Left lobe of liver (tissue), 2 donors: Measurements from ENCODE around the gene SLC26A8. TPM values are rescaled to one million over a fixed set of nuclear protein-coding genes. Genes with fewer than 3 reads are reported as not detected.
"Not testable (repeated sequence)": the region's sequence is repeated elsewhere in the genome, so short reads cannot be mapped to it uniquely, and the experiment has no call there.

Experiments
- ATAC-seq: fragments of 200-7000 bp; cut with Tn5 transposase; one replicate; pipeline ENCODE4 v1.9.1; 2020; ENCODE audit warnings: mild to moderate bottlenecking, moderate library complexity
- DNase-seq: peaks from one replicate; pipeline ENCODE4 v3.0.0-alpha.2; 2020; ENCODE audit warnings: low spot score
- total RNA-seq: library from RNA; stranded (reverse); gene quantifications from one replicate; pipeline ENCODE4 v1.2.1, GENCODE V29; 2021
- donor health status: DM: no; HTN: no; CAD: no; lungs with moderate emphysema.
- donor health status: DM: no; HTN: yes; CAD: no.

SLC26A8 gene
- total RNA-seq, 1 donor from 2014 or later: 0.30 TPM

DNA sequence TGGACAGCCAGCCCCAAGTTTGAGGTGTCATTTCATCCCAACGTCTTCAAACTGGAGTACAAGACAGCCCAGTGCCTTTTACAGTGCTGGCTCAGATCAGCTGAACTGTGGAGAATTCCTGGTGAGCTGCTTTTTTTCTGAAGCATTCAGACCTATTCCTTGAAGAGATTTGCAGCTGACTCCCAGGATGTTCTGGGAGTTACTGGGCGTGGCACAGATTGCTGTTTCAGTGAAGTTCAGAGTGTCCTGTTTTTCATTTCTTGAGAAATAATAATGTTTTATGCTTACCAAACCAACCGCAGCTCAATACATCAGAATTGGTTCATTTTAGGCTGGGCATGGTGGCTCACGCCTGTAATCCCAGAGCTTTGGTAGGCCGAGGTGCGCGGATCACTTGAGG is 70.1 kb downstream of the SLC26A8 start:
- DNase-seq (no peak), ATAC-seq (no peak)

GRCh38 chr6:35948725-35949124 is 75.7 kb downstream of the SLC26A8 start:
- ATAC-seq (peak; percentile 74), DNase-seq (no peak)

DNA sequence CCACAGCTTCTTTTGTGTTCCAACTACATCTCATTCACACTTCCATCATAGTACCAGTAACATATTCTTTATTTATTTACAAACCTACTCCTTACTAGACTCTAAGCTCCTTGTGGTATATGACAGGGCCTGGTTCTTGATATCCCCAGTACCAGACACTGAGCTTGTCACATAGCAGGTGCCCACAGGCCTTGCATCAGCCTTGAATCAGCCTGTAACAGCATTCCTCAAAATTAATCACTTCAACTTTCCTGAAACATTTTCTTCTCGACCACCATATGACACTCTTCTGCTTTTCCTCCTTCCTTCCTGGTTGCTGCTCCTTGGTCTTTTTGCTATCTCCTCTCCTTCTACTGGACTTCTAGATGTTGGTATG is 78.8 kb downstream of the SLC26A8 start:
- ATAC-seq (no peak), DNase-seq (no peak)

DNA sequence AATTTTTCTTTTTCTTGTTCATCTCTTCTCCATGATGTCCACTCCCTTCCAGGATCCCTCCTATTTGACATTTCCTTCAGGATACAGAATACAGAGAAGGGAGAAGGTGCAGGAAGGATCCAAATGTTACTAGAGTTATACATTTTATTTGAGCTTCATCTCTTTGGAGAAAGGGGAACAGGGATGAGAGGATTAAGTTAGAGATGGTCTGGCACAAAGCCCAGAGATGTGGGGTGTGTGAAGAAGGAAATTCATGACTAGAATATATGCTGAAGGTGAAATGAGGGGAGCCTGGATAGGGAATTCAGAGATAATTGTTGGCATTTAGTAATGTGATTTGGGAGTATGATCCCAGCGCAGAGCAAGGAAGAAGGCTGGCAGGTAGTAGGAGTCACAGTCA is 81.1 kb downstream of the SLC26A8 start:
- ATAC-seq: no peak
- DNase-seq: no peak

DNA sequence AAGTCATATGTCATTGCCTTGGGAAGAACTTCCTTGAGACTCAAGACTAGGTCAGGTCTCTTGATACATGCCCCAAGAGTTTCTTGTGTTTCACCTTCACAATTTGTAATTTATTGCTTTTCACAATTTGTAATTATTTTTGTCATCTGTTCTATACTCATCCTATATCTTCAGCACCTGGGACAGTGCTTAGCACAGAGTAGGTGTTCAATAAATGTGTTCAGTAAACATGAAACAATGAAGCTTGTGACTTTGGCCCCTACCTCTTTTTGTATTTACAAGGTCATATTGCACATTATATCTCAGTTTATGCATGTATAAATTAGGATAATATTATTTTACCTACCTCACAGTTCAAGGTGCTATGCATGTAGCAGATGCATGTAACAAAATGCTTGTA is 82.1 kb downstream of the SLC26A8 start:
- no peak for ATAC-seq
- DNase-seq: no peak

- ATAC-seq, DNase-seq: not testable (repeated sequence)
These were observed 83.3 kb downstream of the SLC26A8 start for GRCh38 chr6:35941170-35941569.

GRCh38 chr6:35940014-35940413 is 84.4 kb downstream of the SLC26A8 start:
- DNase-seq: not testable (repeated sequence)

GRCh38 chr6:35939259-35939658 is 85.2 kb downstream of the SLC26A8 start:
- ATAC-seq, DNase-seq: not testable (repeated sequence)

More at GRCh38 chr6:35940014-35940413, 84.4 kb downstream of the SLC26A8 start:
- not testable (repeated sequence) for ATAC-seq

DNA sequence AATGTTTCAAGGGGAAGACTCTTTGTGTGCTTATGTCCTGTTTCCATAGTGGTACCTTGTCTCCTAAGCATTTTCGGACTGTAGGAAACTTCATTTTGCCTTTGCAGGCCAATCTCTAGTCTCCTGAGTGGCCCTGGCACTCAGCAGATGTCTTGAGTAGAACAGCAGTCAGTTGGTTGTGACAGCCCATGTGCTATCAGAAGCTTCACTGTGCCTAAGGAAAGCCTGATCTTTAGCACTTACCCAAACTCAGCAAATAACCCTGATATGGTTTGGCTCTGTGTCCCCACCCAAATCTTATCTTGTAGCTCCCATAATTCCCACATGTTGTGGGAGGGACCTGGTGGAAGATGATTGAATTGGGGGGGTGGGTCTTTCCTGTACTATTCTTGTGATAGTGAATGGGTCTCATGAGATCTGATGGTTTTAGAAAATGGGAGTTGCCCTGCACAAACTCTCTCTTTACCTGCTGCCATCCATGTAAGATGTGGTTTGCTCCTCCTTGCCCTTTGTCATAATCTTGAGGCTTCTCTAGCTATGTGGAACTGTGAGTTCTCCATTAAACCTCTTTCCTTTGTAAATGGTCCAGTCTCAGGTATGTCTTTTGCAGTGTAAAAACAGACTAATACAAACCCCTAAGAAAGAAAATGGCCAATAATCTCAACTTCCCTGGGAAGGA is 87.6 kb downstream of the SLC26A8 start:
- ATAC-seq: no peak
- DNase-seq: no peak

DNA sequence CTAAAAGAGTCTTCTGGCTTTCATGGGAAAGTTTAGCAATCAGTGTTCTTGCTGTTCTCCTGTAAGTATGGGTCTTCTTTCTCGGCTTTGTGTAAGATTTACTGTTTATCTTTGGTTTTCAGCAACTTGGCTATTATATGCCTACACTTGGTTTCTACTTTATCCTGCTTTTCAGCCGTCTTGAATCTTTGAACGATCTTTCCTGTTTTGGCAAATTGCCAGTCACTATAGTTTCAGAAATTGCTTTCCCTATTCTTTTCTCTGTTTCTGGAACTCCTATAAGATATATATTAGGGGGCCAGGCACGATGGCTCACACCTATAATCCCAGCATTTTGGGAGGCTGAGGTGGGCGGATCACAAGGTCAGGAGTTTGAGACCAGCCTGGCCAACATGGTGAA is 89.0 kb downstream of the SLC26A8 start:
- DNase-seq (no peak), ATAC-seq (no peak)

DNA sequence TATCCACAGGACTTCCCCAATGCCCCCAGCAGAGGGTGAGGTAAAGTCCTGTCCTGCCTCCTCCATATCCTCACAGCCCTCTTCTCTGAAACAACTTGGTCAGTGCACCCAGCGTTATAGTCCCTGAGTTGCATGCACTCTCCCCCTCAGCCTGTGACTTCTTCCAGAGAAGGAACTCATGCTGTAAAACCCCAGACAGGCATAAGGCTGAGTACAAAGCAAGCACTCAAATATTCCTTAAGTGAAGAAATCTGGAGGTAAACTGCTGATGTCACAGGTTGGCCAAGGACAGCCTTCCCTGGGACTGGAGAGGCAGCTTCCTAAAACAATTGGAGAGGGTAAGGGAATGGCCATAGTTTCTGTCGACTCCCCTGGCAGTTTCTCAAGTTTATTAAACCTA is 90.6 kb downstream of the SLC26A8 start:
- DNase-seq (no peak), ATAC-seq (no peak)

DNA sequence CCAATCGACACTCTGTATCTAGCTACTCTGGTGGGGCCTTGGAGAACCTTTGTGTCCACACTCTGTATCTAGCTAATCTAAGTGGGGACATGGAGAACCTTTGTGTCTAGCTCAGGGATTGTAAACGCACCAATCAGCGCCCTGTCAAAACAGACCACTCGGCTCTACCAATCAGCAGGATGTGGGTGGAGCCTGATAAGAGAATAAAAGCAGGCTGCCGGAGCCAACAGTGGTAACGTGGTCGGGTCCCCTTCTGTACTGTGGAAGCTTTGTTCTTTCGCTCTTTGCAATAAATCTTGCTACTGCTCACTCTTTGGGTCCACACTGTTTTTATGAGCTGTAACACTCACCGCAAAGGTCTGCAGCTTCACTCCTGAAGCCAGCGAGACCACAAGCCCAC is 92.6 kb downstream of the SLC26A8 start:
- DNase-seq, ATAC-seq: not testable (repeated sequence)

DNA sequence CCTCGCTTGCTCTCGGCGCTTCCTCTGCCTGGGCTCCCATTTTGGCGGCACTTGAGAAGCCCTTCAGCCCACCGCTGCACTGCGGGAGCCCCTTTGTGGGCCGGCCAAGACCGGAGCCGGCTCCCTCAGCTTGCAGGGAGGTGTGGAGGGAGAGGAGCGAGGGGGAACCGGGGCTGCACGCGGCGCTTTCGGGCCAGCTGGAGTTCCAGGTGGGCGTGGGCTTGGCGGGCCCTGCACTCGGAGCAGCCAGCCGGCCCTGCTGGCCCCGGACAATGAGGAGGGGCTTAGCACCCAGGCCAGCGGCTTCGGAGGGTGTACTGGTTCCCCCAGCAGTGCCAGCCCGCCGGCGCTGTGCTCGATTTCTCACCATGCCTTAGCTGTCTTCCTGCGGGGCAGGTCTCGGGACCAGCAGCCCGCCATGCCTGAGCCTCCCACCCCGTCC is 93.3 kb downstream of the SLC26A8 start:
- ATAC-seq: no peak
- DNase-seq: no peak

- DNase-seq (no peak), ATAC-seq (no peak)
These were observed 94.8 kb downstream of the SLC26A8 start for GRCh38 chr6:35929601-35930000.

DNA sequence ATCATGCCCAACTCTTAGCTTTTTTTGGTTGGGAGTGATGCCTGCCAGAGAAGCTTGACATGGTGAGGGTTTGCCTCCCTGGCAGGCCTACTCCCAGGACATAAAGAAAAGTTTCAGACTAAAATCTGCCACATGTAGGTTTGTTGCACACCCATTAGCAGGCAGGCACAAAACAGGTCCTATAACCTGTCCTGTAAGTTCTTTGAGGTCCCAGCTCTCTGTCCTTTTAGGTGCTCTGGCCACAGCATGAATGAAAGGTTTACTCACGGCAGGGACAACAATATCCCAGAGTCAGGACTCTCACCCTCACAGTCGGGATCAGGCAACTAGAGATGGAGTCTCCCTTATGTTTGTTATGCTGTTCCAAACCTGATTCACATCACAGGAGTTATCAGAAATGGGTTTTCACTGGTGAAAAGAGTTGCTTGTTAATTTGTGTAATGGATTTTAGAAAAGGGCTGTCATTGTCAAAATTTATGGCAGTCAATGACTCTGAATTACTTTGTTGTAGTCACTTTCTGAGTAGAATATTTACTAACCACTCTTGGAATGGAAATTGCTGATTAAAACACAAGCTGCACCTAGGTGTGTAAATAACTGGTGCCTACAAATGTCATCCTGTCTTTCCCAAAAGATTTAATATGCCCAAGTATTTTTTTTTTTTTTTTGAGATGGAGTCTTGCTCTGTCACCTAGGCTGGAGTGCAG is 97.8 kb downstream of the SLC26A8 start:
- no peak for DNase-seq
- no peak for ATAC-seq

GRCh38 chr6:35925961-35926360 is 98.5 kb downstream of the SLC26A8 start:
- ATAC-seq (no peak), DNase-seq (no peak)

- no peak for ATAC-seq
These were observed 100.3 kb downstream of the SLC26A8 start for GRCh38 chr6:35924146-35924545.

DNA sequence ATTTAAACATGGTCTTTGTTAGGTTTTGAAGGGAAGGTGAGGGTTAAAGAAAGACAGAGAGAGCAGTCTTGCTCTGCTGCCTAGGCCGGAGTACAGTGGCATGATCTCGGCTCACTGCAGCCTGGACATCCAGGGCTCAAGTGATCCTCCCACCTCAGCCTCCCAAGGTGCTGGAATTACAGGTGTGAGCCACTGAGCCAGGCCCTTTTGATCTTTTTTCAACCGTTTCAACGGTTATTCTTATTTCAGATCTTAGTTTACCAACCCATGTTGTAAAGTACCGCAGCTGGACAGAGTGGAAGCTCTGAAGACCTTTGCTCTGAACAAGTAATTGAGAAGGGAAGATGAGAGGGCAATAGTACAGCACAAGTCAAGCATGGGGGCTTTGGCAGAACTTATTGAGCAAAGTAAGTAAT is 102.3 kb downstream of the SLC26A8 start:
- DNase-seq: no peak
- peak; percentile 15 for ATAC-seq

More at GRCh38 chr6:35924146-35924545, 100.3 kb downstream of the SLC26A8 start:
- no peak for DNase-seq

DNA sequence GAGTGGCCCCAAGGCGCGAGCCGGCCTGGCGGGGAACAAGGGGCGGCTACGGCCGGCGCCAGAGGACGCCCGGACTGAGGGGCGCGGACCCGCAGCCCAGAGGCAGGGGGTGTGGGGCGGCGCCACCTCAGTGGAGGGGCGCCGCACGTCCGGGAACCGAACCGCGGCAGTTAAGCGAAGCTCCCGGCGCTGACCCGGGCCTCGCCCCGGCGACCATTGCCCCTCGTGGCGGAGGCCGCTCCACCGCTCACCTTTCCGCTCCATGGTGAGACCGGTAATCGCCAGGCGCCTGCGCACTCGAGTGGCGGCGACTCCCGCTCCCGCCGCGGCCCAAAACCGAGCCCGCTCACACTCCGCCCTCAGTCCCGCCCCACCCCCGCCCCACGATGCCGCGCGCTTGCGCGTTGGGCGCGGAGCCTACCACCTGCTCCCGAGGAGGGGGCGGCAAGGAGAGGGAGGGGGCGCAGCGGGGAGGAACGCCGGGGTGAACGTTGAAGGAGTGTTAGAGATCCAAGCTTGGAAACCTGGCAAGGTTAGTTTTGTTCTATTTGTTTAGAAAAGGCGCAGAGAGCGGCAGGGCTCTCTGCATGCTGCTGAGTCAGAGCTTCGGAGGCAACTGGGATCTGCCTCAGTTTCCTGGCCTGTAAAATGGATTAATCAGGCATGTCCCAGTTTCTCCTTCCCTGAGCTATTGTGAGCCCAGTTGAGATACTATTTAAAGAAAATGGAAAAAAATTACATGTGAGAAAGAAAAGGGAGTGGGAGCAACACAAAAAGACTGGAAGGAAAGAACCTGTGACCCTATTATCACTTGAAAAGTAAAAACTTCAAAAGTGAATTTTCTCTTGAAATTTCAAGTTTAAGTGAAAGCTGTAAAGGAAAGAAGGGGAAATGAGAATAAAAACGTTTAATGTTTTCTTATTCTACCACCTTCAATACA is 103.4 kb downstream of the SLC26A8 start, which contains the start of gene SRPK1:
Gene SRPK1, minus strand, starts transcription at position 306 of the 940 bp plus-strand sequence. Its CDS starts 42 bp downstream, at position 264.
- peak; percentile 96 for DNase-seq
- peak; percentile 90 for ATAC-seq

DNA sequence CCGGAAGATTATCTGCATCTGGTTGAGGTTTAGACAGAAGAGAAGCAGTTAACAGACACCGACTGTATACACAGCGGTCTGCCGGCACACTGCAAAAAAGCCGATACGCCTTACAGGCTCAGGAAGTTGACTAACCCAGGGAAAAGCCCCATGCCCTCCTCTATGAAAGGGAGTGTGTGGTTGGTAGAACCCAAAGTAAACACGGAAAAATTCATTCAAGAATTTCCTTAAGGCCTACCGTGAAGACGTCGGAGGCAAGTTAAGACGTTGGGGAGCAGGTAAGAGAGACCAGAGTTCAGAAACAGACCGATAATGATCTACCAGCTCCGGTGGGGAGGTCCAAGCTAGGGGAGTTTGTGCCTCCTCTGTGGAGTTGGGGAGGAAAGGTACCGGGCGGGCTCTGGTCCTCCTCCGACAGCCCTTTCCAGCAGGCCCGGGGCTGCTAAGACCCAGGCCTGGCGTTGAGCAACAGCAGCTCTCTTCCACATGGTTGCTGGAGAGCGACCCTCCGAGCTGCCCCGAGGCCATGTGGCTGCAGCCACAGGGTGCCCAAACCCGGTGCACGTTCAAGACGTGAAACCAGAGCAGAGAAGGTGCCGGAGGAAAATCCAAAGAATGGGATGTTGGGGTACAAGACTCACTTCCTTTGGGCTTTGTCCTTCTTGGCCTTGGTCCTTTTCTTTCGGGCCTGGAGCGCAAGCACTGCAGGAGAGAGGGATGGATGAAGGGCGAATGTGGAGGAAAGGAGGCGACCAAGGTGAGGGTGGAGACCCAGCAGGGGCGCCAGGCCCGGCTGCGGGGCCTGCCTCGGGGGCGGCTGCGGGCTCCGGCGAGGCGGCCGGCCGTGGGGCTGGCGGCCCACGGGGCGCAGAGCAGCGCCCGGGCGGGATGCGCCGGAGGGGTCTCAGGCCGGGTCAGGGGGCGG is 104.4 kb downstream of the SLC26A8 start:
- ATAC-seq (peak; percentile 44), DNase-seq (peak; percentile 57)
